Measurements from ENCODE around the gene GEMIN7.
A peak's percentile ranks its signal among the peaks of the same experiment; 100 is the strongest.

GEMIN7 gene, protein sequence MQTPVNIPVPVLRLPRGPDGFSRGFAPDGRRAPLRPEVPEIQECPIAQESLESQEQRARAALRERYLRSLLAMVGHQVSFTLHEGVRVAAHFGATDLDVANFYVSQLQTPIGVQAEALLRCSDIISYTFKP

DNA sequence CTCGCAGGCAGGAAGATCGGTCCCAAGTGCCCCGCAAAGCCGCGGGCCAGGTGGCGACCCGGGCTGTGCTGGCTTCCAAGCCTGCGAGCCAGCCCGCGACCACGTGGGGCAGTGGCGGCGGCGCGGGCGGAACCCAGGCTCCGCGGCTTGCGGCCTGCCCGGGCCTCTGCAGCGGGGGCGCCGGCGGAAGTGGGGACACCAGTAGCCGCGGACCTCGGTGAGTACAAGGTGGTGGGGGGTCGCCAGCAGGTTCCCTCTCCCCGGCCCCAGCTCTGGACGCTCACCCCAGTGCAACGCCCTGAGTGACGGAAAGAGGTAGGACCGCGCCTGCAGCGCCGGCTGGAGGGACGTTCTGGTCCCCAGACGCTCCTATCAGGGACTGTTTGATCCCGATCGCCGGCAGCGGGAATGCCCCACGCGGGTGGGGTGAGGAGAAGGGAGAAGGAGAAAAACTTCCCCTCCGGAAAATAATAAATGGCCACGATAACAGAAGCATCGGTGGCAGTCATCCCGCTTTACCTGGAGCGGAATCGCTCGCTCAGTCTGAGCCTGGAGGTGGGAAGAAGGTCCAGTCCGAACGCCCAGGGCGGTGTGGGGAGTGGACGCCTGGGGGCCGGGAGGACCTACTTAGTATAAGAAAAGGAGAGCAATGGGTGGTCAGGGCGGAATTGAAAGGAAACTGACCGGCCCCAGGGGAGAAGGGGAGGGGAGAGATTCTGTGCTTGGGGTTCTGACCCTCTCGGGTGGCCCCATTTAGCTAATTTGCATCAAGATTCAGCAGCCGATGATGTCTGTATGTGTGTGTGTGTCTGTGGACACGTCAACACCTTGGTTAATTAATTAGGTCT lies at the start of gene GEMIN7:
TSS of gene GEMIN7 (plus strand) at position 198 of the 848 bp plus-strand sequence. CDS start 10,855 bp downstream, outside the sequence.
- DNase-seq: peak in 1 of 2 experiments; percentile 53

GRCh38 chr19:45030825-45031224 lies 48.2 kb upstream of the GEMIN7 start:
- no peak for DNase-seq

- no peak for DNase-seq
Observed at GRCh38 chr19:45032421-45032820, 46.6 kb upstream of the GEMIN7 start.

DNA sequence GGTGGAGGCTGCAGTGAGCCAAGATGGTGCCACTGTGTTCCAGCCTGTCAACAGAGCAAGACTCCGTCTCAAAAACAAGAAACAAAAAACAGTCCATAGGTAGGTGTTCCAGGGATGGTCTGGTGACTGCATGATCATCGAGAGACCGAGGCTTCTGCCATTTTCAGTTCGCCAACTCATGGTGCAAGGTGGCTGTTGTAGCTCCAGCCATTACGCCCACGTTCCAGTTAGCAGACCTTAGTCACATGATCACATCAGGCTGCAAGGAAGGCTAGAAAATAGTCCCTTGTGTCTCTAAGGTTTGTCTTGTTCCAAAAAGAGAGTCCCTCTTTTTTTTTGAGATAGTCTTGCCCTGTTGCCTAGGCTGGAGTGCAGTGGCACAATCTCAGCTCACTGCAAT lies 43.3 kb upstream of the GEMIN7 start:
- no peak for DNase-seq

GRCh38 chr19:45037393-45038169 lies 41.5 kb upstream of the GEMIN7 start:
- no peak for DNase-seq

- DNase-seq: peak; percentile 46 to 80
Observed at GRCh38 chr19:45038931-45039893, 39.8 kb upstream of the GEMIN7 start, which contains the start of gene CLASRP. Gene CLASRP (plus strand): TSS chr19:45039045. CDS start chr19:45040213, 1,168 bp downstream.

- DNase-seq: no peak
Observed at GRCh38 chr19:45040059-45040771, 38.8 kb upstream of the GEMIN7 start.

GRCh38 chr19:45041125-45041524 lies 37.9 kb upstream of the GEMIN7 start:
- DNase-seq: no peak

- no peak for DNase-seq
Observed at GRCh38 chr19:45045671-45046353, 33.2 kb upstream of the GEMIN7 start.

GRCh38 chr19:45046355-45046754 lies 32.7 kb upstream of the GEMIN7 start:
- DNase-seq: no peak

- no peak for DNase-seq
Observed at GRCh38 chr19:45047188-45047797, 31.8 kb upstream of the GEMIN7 start.

DNA sequence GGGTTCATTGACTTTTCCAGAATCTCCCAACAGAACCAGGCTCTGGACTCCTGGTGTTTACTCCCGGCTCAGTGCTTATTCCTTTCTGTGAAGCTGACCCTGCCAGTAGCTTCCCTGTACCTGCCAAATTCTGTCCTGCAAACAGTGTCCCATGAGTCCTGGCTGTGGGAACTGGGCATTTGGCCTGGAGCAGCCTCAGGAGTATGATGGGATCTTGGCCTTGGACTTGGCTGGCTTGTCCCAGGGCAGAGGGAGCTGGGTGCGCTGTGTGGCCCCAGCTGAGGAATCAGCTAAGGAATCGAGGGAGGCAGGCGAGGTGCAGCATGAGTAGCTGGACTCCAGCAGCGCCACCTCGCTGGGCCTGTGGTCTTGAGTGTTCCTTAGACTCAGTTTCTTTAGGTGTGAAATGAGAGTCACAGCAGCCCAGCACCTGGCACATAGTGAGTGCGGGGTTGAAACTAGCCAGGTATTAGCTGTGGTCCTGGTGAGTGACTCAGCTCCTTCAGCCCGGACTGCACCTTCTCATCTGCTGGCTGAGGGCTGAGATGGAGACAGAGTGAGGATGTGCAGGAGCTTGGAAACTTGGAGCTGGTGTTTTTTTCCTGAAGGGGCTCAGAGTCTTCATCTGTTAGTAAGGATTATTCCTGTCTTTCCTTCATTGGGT lies 29.9 kb upstream of the GEMIN7 start:
- no peak for DNase-seq

DNA sequence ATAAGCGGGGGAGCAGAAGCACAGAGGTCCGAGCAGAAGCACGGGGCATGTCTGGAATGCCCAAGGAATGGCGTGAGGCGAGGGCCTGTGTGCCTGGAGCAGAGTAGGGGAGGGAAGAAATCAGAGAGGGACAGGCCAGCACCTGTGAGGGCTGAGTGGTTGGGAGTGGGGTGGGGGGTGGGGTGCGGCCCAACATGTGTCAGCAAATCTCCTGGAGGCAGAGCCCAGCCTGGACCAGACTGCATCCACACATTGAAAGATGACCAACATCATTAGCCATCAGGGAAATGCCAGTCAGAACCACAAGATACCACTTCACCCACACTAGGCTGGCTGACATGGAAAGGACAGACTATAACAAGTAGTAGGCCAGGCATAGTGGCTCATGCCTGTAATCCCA lies 29.0 kb upstream of the GEMIN7 start:
- no peak for DNase-seq

DNA sequence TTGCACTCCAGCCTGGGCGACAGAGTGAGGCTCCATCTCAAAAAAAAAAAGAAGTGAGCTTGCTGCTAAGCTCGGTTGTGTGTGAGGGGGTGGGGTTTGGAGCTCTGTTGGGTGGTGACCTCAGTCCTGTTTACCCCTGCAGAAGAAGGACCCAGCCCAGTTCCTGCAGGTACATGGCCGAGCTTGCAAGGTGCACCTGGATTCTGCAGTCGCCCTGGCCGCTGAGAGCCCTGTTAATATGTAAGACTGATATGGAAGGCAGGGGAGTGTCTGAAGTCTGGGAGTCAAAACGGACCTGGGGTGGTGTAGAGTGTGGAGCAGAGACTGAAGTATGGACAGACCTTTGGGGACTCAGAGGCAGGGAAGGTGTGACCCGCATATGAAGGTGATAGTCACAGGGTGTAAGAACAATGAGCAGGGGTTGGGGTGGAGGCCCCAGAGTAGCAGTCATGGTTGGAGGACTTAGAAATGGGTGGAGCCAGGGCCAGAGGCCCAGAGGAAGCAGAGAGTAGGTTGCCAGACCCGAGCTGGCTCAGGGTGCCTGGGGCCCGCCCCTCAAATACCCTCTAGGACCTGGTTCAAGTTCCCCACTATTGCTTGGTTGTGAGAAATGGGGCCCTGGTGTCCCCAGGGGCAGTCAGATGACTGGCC lies 27.0 kb upstream of the GEMIN7 start:
- no peak for DNase-seq

DNA sequence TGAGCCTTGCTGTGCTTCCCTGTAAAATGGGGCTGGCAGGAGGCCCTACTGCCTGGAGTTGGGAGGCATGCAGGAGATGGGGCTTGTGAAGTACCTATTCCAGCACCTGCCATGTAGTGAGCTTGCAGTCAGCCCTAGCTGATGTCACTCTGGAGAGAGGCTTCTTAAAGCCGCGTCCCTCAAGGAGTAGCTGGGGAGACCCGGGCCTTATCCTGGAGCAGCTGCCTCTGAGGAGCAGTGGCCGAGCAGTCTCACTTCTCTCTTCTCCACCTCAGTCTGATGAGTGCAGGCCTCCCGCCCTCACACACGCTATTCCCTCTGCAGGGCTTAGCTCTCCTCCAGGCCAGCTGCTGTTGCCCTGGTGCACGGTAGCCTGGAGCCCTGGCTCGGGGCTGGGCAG lies 22.2 kb upstream of the GEMIN7 start:
- DNase-seq: no peak

GRCh38 chr19:45057444-45057843 lies 21.6 kb upstream of the GEMIN7 start:
- DNase-seq: no peak

DNA sequence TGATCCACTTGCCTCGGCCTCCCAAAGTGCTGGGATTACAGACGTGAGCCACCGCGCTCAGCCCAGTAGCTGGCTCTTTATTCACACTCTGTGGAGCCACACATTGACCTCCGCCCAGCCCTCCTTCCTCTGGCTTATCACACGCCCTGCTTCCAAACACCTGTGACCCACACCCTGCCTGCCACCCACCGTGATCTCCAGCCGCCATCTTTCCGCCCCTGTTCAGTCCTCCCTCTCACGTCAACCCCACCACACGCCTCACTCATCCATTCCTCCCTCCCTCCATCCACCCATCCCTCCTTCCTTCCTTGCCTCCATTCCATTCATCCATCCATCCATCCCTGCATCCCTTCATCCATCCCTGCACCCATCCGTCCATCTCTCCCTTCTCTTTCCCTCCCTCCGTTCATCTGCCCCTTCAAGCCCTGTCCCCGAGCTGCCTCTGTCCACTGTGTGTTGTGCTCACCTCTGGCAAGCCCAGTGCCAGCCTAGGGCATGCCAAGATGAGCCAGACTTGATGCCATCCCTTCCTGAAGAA lies 20.4 kb upstream of the GEMIN7 start:
- DNase-seq: no peak

DNA sequence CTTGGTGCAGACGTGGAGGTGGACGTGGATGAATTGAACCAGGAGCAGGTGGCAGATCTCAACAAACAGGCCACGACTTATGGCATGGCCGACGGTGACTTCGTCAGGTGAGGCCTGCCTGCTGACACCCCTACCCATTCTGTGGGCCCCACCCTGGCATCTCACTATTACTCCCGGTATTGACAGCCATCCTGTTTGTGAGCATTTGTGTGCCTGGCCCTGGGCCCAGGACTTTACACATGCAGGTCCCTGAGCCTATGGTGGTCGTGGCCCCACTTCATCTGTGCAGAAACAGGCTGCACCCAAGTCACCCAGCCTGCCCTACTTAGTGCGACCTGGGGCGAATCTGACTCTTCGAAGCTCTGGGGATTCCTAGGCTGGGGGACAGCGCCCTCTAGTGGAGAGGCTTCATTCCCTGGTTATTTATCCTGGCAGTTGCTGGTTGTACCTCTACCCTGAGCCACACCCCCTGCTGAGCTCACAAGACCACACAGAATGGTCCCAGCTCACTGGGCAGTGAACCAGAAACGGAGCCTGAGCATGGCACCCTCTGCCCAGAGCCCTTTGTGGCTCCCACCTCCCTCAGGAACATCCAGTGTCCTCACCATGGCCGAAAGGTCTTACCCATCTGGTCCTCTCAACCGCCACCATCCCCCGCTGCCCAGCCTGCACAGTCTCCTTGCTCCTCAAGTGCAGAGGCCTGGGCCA lies 19.6 kb upstream of the GEMIN7 start:
- DNase-seq: peak in 1 of 2 experiments; percentile 43

- no peak for DNase-seq
Observed at GRCh38 chr19:45061965-45062364, 17.1 kb upstream of the GEMIN7 start.
